Measurements from ENCODE around the gene DDX11.
"Not testable (repeated sequence)": the region's sequence is repeated elsewhere in the genome, so short reads cannot be mapped to it uniquely, and the experiment has no call there.

DDX11 gene

DNA sequence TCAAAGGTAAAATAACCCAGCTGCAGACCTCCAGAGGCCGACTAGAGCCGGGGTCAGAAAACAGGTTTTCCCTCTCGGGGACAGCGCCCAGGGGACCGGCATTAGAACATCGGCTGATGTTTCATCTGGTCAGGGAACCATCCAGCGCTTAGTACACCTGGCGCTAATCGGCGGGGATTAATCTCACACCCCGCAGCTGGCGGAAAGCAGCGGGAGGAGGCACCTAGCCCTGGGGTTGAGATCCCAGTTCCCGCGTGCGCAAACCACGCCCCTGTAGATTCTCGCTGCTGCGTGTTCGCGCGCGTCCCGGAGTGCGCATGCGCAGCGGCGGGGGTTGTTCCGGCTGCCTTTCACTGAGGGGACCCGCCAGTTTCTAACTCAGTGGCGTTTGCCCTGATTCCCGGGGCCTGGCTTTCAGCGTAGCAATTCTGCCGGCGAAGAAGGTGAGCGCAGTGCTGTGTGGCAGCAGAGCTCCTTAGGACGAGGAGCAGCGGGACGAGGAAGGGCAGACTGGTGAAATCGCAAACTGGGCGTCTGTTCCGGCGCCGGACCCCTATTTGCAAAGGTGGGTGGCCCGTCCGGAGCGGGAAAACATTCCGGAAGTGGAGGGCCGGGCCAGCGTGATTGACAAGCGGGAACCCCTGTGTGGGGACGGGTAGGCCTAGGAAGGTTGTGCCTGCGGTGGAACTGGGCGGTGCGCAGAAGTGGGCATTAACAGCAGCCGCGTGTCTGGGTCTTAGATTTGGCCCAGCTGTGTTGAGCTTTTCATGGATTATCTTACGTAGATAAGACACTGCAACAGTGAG is at the start of gene DDX11:
DDX11 (plus strand) TSS at position 334 of the 806 bp plus-strand sequence. CDS start 4,534 bp downstream, outside the sequence.
- DNase-seq: peak; percentile 84

DNA sequence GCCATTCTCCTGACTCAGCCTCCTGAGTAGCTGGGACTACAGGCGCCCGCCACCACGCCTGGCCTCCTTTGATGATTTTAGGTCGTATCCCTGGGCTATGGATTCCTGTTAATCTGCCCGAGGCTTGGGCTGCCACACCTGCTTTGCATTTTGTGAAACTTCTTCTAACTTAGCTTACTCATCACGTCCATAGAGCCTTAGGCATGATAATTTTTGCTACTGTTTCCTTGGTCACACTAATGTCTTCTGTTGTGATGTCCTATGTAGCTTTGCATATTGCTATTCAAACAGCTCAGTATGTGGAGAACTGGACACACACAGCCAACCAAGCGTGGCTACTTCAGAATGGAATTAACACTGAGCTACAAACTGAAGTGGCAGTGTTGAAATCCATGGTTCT is 47.5 kb upstream of the DDX11 start:
- DNase-seq: no peak

DNA sequence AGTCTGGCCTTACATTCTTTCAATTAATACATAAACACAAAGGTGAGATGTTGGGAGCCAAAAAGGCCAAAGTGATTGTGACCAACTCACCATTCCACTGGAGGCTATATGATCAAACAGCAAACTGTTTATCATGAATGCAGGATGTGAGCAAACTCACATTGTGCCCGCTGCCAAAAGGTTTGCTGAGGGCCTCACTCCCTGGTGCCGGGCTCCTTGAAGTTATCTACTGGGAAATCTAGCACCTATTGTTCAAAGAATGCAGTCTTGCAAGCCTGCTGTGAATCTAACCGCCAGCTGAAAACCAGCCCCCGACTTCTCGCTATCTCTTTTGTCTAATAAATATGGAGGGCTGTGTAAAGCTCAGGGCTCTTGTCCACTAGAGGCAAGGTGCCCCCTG is 46.7 kb upstream of the DDX11 start:
- DNase-seq: not testable (repeated sequence)

DNA sequence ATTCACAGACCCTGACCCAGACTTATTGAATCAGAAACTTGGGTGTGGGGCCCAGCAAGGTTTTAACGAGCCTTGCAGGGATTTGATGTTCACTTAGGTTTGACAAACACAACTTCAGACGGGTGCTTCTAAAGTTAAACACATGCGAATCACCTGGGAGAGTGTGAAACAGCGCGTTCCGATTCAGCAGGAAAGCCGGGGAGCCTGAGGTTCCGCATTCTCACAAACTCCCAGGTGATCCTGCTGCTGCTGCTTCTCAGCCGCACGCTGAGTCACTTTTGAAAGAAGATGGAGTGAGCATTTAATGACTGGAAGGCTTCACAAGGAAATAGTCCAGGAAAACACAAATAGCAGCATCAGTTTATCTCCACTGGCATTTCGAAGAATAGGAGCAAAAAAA is 44.2 kb upstream of the DDX11 start:
- no peak for DNase-seq

DNA sequence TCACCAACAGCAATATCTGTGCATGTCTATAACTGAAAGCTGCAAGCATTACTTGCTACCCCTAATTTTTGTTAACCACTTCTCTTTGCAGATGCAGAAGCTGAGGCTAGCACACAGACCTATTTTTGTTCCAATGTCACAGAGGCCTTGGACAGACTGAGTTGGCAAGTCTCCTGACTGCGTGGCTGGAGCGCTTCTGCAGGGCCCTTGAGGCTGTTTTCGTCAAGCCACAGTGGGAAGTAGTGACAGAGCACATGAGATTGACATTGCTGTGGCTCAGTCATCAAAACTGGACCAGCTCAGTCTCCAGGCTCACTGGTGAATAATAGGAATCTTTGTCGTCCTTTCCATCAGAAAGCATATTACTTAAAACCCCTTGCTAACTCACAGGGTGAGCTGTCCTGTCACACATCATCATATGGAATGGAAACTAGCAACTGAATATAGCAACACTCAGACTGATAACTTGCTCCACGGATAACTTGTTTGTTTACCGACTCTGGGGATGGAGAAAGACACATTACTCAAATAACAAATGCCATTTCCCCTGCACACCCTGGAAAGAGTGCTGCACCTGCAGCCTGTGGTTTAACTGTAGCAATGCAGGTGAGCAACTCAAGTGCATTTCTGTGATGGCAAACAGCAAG is 43.6 kb upstream of the DDX11 start:
- DNase-seq: no peak

DNA sequence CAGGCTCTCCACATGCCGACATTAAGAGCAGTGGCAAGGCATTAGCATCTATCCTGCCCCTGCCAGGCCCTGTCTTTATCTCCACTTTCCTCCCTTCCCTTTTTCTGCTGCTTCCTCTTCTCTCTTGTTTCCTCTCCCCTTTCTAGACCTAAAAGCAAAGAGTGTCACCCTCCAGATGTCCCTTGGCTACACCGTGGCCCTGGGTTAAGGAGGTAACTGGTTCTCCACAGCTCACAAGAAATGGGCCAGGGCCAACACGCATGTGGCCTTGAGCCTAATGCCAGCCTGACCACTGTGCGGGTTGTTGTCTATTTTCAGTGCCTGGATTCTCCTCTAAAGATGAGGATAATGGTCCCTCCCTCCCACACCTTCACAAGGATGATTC is 41.7 kb upstream of the DDX11 start:
- no peak for DNase-seq

DNA sequence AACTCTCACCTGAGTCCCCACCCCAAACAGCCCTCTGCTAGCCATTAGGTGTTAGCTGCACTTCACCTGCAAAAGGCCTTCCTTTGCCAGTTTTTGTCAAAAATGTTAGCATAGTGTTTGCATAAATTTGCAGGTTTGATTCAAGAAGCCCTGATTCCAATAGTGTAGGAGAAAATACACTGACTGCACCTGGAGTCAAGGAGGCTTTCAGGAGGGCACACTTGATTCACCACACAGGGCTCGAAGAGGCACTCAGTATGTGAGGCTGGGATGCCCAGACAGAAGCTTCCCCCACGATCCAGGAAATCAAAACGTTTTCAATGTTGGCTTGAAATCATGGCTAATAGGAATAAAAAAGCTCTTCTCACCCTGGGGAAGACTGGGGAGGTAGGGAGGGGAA is 40.5 kb upstream of the DDX11 start:
- DNase-seq: no peak

DNA sequence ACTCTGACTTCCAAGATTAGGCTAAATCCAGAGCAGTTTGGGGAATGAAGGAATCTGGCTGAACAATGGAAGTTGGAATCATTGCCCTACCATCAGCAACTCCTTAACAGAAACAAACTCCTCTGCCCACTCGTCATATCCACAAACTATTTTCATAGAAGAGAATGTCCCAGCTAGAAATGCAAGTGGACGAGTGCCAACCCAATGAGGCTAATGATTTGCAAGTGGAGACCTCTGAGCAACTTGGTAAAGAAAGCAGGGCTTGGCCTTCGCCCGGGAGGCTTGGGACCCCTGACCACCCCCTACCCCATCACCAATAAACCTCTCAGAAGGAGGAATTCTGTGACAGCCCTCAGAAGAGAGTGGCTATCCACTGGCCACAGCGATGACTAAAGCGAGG is 40.0 kb upstream of the DDX11 start:
- DNase-seq: no peak

DNA sequence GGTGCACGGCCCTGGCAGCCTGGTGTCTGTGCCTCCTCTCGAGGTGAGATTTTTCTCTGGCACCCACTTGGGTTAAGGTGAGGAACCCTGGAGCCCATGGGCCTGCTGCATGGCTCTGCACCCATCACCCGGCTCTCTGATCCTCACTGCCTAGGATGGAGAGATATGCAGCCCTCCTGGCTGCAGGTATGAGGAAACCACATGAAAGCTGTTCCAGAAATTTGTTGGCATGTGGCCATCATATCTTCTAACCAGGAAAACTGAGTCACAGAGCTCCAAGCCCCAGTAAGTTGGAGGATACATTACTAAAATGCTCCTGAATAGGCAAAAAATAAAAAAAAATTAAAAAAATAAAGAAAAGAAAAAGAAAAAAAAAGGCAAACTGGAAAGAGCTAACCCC is 39.3 kb upstream of the DDX11 start:
- DNase-seq: no peak

DNA sequence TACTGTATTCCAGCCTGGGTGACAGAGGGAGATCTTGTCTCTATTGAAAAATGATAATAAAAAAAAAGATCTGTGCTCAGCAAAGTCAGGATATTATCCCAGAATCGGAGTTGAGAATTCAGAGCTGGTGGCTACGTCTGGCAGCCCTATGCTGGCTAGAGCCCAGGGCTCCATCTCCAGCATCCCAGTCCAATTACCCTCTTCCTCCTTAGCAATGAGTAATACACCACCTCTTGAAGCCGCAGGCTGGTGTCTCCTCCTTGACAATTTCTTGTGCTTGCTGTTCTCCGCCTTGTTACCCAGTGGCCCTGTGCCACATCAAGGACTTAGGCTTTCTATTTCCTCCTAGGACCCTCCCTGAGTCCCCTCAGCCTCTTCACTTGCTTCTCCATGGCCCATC is 38.4 kb upstream of the DDX11 start:
- no peak for DNase-seq

DNA sequence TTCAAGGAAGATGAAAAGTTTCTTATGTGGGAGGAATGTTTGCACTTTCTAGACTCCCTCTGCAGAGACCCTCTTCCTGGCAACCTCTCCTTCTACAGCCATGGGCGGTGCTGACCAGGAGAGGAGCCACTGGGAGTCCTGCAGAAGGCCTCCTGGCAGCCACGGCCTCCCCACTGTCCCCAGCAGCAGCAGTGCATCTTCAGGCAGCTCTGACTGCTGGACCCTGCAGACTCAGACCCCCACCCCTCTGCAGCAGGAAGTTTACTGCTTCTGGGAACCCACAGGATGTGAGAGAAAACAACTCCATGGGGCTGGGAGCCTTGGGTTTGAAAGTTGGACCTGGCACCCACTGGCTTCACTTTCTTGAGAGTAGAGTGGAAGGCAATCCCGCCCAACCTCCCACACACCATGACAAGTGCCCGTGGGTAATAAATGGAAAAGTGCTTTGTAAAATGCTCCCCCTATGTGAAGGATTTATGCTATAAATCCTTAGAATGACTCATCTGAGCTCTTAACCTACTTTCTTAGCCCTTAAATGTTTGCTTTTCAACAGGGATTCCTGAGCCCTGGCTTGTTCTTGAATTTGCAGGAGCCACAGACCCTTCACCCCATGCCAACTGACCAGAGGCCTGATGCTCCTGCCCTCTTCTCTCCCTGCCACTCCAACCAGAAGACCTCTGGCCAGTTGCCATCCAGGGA is 37.5 kb upstream of the DDX11 start:
- no peak for DNase-seq

DNA sequence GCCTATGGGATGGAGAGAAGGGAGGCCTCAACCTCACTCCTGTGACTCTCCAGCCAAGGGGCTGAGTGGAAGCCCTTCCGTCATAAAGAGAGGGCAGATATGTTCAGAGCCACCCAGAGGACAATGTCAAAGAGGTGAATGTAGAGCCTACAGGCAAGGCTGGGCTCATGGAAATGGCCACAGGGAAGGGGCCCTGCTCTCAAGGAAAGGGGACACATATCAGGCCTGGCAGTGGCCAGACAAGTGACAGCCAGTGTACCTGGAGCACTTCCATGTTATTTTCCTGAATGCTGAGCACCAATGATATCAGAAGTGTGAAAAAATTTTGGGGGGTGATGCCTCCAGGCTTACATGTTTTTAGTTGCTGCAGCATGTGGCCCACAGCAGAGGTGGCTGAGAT is 36.6 kb upstream of the DDX11 start:
- no peak for DNase-seq

DNA sequence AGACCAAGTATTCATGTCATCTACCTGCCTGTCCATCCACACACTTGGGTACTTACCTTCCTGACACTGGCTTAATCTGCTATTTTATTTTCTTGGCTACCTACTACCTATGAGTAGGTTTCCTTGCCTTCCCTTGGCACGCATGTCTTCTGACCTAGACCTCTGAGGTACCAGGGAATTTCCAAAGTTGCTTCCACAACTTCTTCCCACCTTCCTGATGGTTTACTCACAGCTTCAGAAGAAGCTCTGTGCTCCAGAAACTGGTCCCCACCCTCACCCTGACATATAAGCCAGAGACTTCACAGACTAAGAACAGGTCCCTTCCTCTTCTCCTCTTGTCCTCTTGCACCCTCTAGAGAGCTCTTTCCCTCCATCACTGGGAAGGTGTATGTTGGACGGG is 35.7 kb upstream of the DDX11 start:
- DNase-seq: no peak

DNA sequence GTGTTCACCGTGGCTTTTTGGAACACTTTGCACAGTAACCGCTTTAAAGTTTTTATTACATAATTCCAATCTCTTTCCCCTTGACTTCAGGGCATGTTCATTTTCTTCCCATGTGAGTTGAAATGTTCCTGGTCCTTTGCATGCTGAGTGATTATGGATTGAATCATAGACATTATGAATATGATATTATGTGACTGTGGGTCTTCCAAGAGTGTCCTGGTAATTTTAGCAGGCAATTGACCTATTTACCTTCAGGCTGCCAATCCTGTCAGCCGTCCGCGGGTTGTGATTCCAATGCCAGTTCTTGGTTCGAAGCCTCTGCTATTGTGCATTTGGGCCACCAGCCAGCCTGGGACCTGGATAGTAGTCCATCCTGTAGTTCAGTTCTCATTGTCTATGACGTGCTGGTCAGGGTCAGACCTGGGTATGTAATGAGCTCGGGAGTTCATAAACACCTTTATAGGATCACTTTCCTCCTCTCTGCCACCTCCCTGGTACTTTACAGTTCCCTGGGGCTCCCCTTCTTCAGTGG is 32.6 kb upstream of the DDX11 start:
- no peak for DNase-seq

DNA sequence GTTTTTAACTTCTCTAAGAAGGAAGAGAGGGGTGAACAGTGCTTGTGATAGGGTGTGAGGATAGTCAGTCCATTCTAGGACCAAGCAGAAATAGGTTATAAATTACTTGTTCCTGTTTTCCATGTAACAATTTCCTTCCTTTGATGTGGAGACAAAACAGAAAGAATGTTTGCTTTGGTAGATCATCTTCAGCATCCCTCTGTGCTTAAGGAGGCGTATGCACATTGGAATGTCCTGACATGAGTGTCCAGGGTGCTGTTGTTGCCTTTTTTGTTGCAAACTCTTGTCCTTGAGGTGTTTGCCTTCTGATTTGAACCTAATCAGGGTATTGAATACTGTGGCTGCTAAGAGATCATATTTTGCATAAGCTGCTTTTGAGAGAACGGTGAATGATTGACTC is 23.5 kb upstream of the DDX11 start:
- not testable (repeated sequence) for DNase-seq

DNA sequence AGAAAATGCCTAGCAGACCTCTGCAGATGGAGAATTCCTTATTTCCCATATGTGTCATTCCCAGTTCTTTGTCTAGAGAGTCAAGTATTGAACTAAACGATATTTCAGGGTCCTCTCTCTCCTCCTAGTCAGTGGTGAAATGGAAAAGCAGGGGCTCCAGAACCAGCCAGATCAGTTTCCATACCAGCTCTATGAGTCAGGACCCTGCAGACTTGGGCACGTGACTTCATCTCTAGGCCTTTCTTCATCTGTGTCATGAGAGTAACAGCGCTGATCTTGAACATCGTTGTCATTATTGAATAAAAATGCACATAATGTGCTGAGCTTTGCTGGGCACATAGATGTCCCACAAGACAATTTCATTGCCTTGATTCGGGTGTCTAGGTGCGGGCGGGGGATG is 23.1 kb upstream of the DDX11 start:
- DNase-seq: not testable (repeated sequence)

DNA sequence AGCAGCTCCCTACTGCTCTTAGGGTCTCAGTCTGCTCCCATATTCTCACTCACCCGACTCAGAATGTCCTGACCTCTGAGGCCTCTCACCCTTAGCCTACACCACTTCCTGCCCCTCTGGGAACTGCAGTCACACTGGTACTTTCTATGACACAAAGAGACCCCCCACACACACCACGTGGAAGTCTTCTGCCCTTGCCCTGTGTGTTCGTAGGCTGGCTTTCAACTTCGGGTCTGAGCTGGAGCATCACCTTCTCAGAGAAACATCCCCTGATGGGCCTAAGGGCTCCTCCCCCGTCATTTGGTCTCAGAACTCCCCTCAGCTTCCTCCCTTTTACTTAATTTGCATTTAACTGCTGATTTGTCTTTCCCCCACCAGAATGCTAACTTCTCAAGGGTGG is 22.0 kb upstream of the DDX11 start:
- not testable (repeated sequence) for DNase-seq

DNA sequence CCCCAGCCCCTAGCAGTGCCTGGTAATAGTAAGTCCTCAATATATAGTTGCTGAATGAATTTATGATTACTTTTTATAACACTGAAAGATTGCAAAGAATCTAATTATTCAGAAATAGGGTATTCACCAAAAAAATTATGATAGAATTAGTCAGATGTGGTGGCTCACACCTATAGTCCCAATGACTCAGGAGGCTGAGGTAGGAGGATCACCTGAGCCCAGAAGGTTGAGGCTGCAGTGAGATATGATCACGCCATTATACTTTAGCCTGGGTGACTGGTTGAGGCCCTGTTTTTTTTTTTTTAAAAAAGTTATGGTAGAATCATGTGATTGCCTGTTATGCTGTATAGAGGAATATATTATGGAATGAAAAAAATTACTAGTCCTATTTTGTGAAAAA is 21.5 kb upstream of the DDX11 start:
- DNase-seq: not testable (repeated sequence)

DNA sequence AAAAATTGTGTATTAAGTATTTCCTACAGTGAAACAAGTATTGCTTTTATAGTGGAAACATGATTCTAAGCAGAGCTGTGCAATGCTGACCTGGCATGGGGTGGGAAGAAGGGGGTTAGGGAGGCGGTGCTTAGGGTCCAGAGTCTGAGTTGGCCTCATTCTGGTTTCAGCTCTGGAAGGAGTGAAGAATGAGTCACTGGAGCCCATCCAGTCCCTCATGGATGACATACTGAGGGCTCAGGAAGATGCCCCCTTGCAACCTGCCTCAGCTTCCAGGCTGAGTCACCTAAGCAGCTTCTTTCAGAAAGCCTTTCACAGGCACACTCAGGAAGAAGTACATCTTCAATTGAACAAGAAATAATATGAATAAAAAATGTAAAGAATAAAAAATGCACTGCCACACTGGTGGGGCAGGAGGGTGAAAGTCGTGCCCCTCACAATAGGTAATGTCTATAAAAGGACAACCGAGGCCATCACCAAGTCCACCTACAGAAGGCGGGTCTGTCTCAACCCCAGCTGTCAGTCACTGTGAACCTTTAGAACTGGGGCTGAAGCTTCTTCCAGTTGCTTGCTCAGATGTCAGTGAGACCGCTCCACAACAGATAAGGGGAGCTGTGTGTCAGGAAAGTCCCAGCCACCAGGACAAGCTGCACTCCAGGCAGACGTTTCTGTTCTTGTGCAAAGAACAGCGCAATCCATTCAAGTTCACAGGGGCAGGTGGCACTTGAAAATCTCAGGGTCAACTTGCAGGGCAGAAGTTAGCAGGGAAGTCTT is 20.8 kb upstream of the DDX11 start:
- not testable (repeated sequence) for DNase-seq

DNA sequence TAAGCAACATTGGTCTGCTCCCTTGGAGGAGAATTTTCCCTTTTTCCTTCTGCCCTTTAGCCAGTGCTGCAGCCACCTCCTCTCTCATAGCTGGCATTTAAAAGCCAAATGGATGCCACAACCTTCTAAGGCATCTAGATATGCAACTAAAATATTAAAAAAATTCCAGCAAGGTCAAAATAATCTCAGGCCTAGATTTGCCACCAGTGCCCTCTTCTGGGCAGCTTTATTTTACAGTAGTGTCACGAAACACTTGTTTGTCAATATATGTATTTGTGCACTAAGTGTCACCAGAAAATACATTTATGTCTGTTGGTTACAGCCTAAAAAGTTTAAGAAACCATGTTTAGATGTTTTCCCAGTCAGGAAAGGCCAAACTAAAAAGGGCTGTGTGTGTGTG is 19.7 kb upstream of the DDX11 start:
- DNase-seq: not testable (repeated sequence)

DNA sequence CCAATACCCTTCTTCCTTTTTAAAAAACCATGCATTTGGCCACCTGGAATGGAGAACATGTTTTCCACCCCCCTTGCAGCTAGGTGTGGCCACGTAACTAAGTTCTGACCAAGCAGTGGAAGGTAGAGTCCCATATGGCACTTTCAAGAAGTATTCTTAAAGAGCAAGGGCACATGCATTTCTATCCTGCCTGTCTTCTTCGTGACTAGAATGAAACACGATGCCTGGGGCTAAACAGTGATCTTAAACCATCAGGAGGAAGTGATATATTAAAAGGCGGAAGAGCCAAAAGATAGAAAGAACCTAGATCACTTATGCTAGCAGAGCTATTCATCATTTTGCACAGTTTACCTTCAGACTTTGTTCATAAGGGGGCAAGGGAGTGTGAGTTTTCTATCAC is 16.0 kb upstream of the DDX11 start:
- DNase-seq: no peak

DNA sequence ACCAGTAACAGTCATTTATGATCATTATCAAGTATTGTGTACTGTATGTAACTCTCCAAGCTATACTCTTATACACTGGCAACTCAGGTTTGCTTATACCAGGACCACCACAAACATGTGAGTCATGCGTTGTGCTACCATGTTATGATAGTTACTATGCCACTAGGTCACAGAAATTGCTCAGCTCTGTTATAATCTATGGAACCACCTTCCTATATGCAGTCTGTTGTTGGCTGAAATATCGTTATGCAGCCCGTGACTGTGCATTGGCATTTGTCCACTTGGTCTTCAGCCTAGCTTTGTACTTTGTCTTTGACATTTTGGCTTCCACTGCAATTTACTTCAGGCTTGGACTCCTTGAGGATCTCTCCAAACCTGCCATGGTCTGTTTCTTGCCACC is 7.5 kb upstream of the DDX11 start:
- not testable (repeated sequence) for DNase-seq

DNA sequence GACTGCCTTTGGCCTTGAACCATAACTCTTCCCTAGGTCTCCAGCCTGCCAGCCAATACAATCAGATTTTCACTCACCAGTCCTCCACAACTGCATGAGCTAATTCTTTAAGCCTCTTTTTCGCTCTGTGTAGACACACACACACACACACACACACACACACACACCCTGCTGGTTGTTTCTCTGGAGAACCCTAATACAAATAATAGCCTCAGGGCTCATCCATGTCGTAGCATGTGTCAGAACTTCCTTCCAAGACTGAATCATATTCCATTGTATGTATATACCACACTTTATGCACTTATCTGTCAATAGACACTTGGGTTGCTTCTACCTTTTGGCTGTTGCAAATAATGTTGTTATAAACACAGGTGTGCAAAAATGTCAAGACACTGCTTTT is 6.0 kb upstream of the DDX11 start:
- not testable (repeated sequence) for DNase-seq

Measured in GOT3 (cell line).